Progenitor cell of endocrine pancreas (in vitro differentiated cells): ENCODE data around the gene IFITM5. TPM values are rescaled to one million over a fixed set of nuclear protein-coding genes. Genes with fewer than 3 reads are reported as not detected.
"Not testable (repeated sequence)": the region's sequence is repeated elsewhere in the genome, so short reads cannot be mapped to it uniquely, and the experiment has no call there.

ENCODE experiments used
- DNase-seq: peaks from one replicate; pipeline ENCODE4 v3.0.0; 2021; ENCODE audit warnings: low spot score; ENCODE audit not compliant: unreplicated experiment
- H3K27ac Mint-ChIP-seq: 2 replicates; pipeline ENCODE4 v1.8.0; 2021; ENCODE audit warnings: mild to moderate bottlenecking, moderate library complexity, mixed read lengths
- H3K27me3 Mint-ChIP-seq: 2 replicates; pipeline ENCODE4 v1.8.0; 2021; ENCODE audit warnings: mixed read lengths
- H3K36me3 Mint-ChIP-seq: 2 replicates; pipeline ENCODE4 v1.8.0; 2022; ENCODE audit warnings: mixed read lengths; ENCODE audit not compliant: insufficient read depth
- H3K4me1 Mint-ChIP-seq: 2 replicates; pipeline ENCODE4 v1.8.0; 2021; ENCODE audit warnings: low read depth, mixed read lengths
- H3K4me3 Mint-ChIP-seq: 2 replicates; pipeline ENCODE4 v1.8.0; 2021; ENCODE audit warnings: low read depth, mild to moderate bottlenecking, moderate library complexity, mixed read lengths
- H3K9me3 Mint-ChIP-seq: 2 replicates; pipeline ENCODE4 v1.8.0; 2021; ENCODE audit warnings: low read depth, mixed read lengths
- CTCF ChIP-seq: fragments of 200-600 bp; sonication (generic); IDR thresholded peaks from one replicate; pipeline ENCODE4 v1.5.0; 2021; ENCODE audit warnings: antibody characterized with exemption, mild to moderate bottlenecking; ENCODE audit not compliant: unreplicated experiment
- total RNA-seq: library from RNA; stranded (reverse); gene quantifications from 2 replicates; pipeline ENCODE4 v1.2.1, GENCODE V29; 2021

Gene IFITM5
- total RNA-seq, 1 donor from 2014 or later = not detected

- H3K36me3 Mint-ChIP-seq = no peaks in the 10 kb centered on the region
- H3K4me1 Mint-ChIP-seq = peaks cover 19% of the 10 kb centered on the region
- H3K27me3 Mint-ChIP-seq = peaks cover 63% of the 10 kb centered on the region
- no peak for TF ChIP-seq CTCF
- no peak for DNase-seq
- H3K9me3 Mint-ChIP-seq = no peaks in the 10 kb centered on the region
- no peak within 1 kb of the TSS for H3K27ac Mint-ChIP-seq
- H3K4me3 Mint-ChIP-seq = no peak within 1 kb of the TSS
These were observed 14.6 kb upstream of the IFITM5 start, which contains the start of gene IFITM1 for GRCh38 chr11:313787-314553. IFITM1 (plus strand) TSS chr11:314040; CDS start chr11:314171, 131 bp downstream.

GRCh38 chr11:313304-313786, 14.0 kb upstream of the IFITM5 start:
- no peak for TF ChIP-seq CTCF
- H3K4me1 Mint-ChIP-seq = peaks cover 20% of the 10 kb centered on the region
- no peak for DNase-seq
- peaks cover 64% of the 10 kb centered on the region for H3K27me3 Mint-ChIP-seq
- H3K4me3 Mint-ChIP-seq = no peak overlapping the region
- no peaks in the 10 kb centered on the region for H3K9me3 Mint-ChIP-seq
- no peak overlapping the region for H3K27ac Mint-ChIP-seq
- no peaks in the 10 kb centered on the region for H3K36me3 Mint-ChIP-seq

- Mint-ChIP-seq H3K27ac (peak overlapping the region; percentile 56), H3K27me3 (peaks cover 59% of the 10 kb centered on the region), H3K9me3 (no peaks in the 10 kb centered on the region), H3K36me3 (no peaks in the 10 kb centered on the region), H3K4me3 (peak overlapping the region; percentile 60), H3K4me1 (peaks cover 25% of the 10 kb centered on the region)
- DNase-seq = no peak
- TF ChIP-seq CTCF = no peak
These were observed 12.9 kb upstream of the IFITM5 start for GRCh38 chr11:312092-312816.

- H3K36me3 Mint-ChIP-seq, H3K9me3 Mint-ChIP-seq, H3K27ac Mint-ChIP-seq, DNase-seq: not testable (repeated sequence)
- H3K4me3 Mint-ChIP-seq = peak overlapping the region; percentile 60
- peaks cover 49% of the 10 kb centered on the region for H3K27me3 Mint-ChIP-seq
- H3K4me1 Mint-ChIP-seq = peaks cover 24% of the 10 kb centered on the region
These were observed 11.9 kb upstream of the IFITM5 start for GRCh38 chr11:311013-311748.

- H3K27ac Mint-ChIP-seq, DNase-seq, H3K36me3 Mint-ChIP-seq, H3K9me3 Mint-ChIP-seq: not testable (repeated sequence)
- H3K27me3 Mint-ChIP-seq = peaks cover 43% of the 10 kb centered on the region
- peaks cover 33% of the 10 kb centered on the region for H3K4me1 Mint-ChIP-seq
- peak overlapping the region; percentile 40 for H3K4me3 Mint-ChIP-seq
These were observed 10.8 kb upstream of the IFITM5 start for GRCh38 chr11:309979-310572.

- DNase-seq, H3K36me3 Mint-ChIP-seq, H3K9me3 Mint-ChIP-seq: not testable (repeated sequence)
- Mint-ChIP-seq H3K27ac (peak overlapping the region; percentile 18), H3K27me3 (peaks cover 33% of the 10 kb centered on the region), H3K4me3 (peak overlapping the region; percentile 77), H3K4me1 (peaks cover 31% of the 10 kb centered on the region)
These were observed 9.7 kb upstream of the IFITM5 start for GRCh38 chr11:308740-309665.

- H3K4me3 Mint-ChIP-seq = peak within 1 kb of the TSS; percentile 77
- H3K27ac Mint-ChIP-seq = peak within 1 kb of the TSS; percentile 86
- peaks cover 24% of the 10 kb centered on the region for H3K27me3 Mint-ChIP-seq
- DNase-seq, H3K36me3 Mint-ChIP-seq, H3K9me3 Mint-ChIP-seq: not testable (repeated sequence)
- H3K4me1 Mint-ChIP-seq = peaks cover 27% of the 10 kb centered on the region
These were observed 8.7 kb upstream of the IFITM5 start, which contains the start of gene IFITM2 for GRCh38 chr11:307766-308708. IFITM2 (plus strand) TSS chr11:307816; CDS start chr11:308193, 377 bp downstream.
